ENCODE measurements around the gene MYL6.

The MYL6 gene

GRCh38 chr12:56158926-56159461 is 835 bp downstream of the MYL6 start:
- DNase-seq (ENCODE audit: low read depth in 1 of 2, low spot score in 1 of 2): peak in 1 of 2 experiments; percentile 76
- H3K4me3 ChIP-seq (replicated peaks; ENCODE audit: insufficient read depth, low read length): peak overlapping the region; percentile 64
- TF ChIP-seq GABPA (IDR thresholded peaks at IDR 0.05; ENCODE audit: low read depth) (no peak), SPI1 (IDR thresholded peaks at IDR 0.05; ENCODE audit: borderline replicate concordance, low read depth) (peak; percentile 32; the same call in 1 of the 2 replicates), REST (IDR thresholded peaks at IDR 0.05; ENCODE audit: insufficient replicate concordance, low read depth) (no peak), CTCF (IDR thresholded peaks at IDR 0.05; ENCODE audit: insufficient read depth, low read length) (no peak), POLR2AphosphoS5 (IDR thresholded peaks at IDR 0.05; ENCODE audit: low read depth) (peak; percentile 35)
- no peaks in the 10 kb centered on the region for H3K27me3 ChIP-seq (ENCODE audit: insufficient read depth, poor library complexity, severe bottlenecking)
- H3K27ac ChIP-seq (replicated peaks): peak overlapping the region; percentile 96

- TF ChIP-seq REST (IDR thresholded peaks at IDR 0.05; ENCODE audit: insufficient replicate concordance, low read depth) (no peak), CTCF (IDR thresholded peaks at IDR 0.05; ENCODE audit: insufficient read depth, low read length) (no peak), POLR2AphosphoS5 (IDR thresholded peaks at IDR 0.05; ENCODE audit: low read depth) (no peak), SPI1 (IDR thresholded peaks at IDR 0.05; ENCODE audit: borderline replicate concordance, low read depth) (no peak), GABPA (IDR thresholded peaks at IDR 0.05; ENCODE audit: low read depth) (no peak)
- no peaks in the 10 kb centered on the region for H3K27me3 ChIP-seq (ENCODE audit: insufficient read depth, poor library complexity, severe bottlenecking)
- peak overlapping the region; percentile 96 for H3K27ac ChIP-seq (replicated peaks)
- DNase-seq (ENCODE audit: low read depth in 1 of 2, low spot score in 1 of 2): no peak
- peak overlapping the region; percentile 64 for H3K4me3 ChIP-seq (replicated peaks; ENCODE audit: insufficient read depth, low read length)
Observed at GRCh38 chr12:56159482-56160192, 1.5 kb downstream of the MYL6 start.

- peak; percentile 29 for TF ChIP-seq REST (IDR thresholded peaks at IDR 0.05; ENCODE audit: insufficient replicate concordance, low read depth)
- no peak for TF ChIP-seq SPI1 (IDR thresholded peaks at IDR 0.05; ENCODE audit: borderline replicate concordance, low read depth)
- TF ChIP-seq GABPA (IDR thresholded peaks at IDR 0.05; ENCODE audit: low read depth): no peak
- TF ChIP-seq POLR2AphosphoS5 (IDR thresholded peaks at IDR 0.05; ENCODE audit: low read depth): 0 out of 2 replicates have a peak, but pooled peaks have one; percentile 53
- peak in 1 of 2 experiments; percentile 10 for DNase-seq (ENCODE audit: low read depth in 1 of 2, low spot score in 1 of 2)
- Histone ChIP-seq H3K27ac (replicated peaks) (no peak overlapping the region), H3K4me3 (replicated peaks; ENCODE audit: insufficient read depth, low read length) (peak overlapping the region; percentile 64), H3K27me3 (ENCODE audit: insufficient read depth, poor library complexity, severe bottlenecking) (no peaks in the 10 kb centered on the region)
Observed at GRCh38 chr12:56160193-56160763, 2.1 kb downstream of the MYL6 start.

Measured in HL-60 (cell line).